Measurements from ENCODE around the gene ABCB9. TPM values are rescaled to one million over a fixed set of nuclear protein-coding genes. Genes with fewer than 3 reads are reported as not detected.

ABCB9 gene
- total RNA-seq, 1 experiment from 2014 or later: 32.7 TPM

DNA sequence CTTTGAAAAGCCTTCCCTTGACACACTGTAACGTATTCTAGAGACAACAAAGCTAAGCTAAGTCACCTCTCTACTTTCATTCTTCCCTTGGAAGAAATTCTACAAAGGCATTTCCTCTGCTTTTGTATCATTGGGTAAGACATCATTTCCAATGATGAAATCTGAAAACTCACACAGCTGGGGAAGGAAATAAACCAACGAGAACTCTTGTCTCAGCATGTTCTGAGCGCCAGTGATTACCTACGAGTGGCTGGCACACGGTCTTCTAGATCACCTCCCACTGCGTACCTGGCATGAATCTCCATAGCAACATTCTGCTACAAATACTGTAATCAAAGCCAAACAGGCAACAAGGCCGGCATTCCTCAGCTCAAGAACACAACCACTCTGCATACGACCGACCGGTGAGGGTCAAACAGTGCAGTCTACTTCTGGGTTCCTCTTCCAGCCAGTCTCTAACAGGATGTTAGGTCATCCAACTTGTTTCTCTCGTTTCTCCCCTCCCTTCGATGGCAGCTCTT is 78.0 kb downstream of the ABCB9 start:
- Histone ChIP-seq H3K9me3 (ENCODE audit: control insufficient read depth, insufficient read depth, low read depth, low read length) (no peaks in the 10 kb centered on the region), H3K4me3 (ENCODE audit: low read depth in 2 of 2, low read length in 2 of 2) (peak overlapping the region; percentile 30 to 57), H3K36me3 (ENCODE audit: control insufficient read depth, insufficient read depth, low read length) (peaks cover under 1% of the 10 kb centered on the region; the same call in 1 of the 2 replicates), H3K27ac (ENCODE audit: low read length) (peak overlapping the region; percentile 100), H3K27me3 (ENCODE audit: control insufficient read depth, insufficient read depth, low read length) (no peaks in the 10 kb centered on the region), H3K4me1 (ENCODE audit: control insufficient read depth, insufficient read depth, low read length) (peaks cover 82% of the 10 kb centered on the region)
- ATAC-seq: peak; percentile 48
- CTCF ChIA-PET: no interaction called here
- TF ChIP-seq SIN3A (IDR thresholded peaks at IDR 0.05; ENCODE audit: borderline replicate concordance, insufficient read depth, low read depth, low read length) (no peak), TCF7L2 (IDR thresholded peaks at IDR 0.05; ENCODE audit: low read depth, low read length) (no peak), POLR2AphosphoS5 (IDR thresholded peaks at IDR 0.05; ENCODE audit: low read depth, low read length) (no peak)
- TF ChIP-seq, protein P1, sequence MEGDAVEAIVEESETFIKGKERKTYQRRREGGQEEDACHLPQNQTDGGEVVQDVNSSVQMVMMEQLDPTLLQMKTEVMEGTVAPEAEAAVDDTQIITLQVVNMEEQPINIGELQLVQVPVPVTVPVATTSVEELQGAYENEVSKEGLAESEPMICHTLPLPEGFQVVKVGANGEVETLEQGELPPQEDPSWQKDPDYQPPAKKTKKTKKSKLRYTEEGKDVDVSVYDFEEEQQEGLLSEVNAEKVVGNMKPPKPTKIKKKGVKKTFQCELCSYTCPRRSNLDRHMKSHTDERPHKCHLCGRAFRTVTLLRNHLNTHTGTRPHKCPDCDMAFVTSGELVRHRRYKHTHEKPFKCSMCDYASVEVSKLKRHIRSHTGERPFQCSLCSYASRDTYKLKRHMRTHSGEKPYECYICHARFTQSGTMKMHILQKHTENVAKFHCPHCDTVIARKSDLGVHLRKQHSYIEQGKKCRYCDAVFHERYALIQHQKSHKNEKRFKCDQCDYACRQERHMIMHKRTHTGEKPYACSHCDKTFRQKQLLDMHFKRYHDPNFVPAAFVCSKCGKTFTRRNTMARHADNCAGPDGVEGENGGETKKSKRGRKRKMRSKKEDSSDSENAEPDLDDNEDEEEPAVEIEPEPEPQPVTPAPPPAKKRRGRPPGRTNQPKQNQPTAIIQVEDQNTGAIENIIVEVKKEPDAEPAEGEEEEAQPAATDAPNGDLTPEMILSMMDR (IDR thresholded peaks at IDR 0.05): no peak
- TF ChIP-seq, protein P2, sequence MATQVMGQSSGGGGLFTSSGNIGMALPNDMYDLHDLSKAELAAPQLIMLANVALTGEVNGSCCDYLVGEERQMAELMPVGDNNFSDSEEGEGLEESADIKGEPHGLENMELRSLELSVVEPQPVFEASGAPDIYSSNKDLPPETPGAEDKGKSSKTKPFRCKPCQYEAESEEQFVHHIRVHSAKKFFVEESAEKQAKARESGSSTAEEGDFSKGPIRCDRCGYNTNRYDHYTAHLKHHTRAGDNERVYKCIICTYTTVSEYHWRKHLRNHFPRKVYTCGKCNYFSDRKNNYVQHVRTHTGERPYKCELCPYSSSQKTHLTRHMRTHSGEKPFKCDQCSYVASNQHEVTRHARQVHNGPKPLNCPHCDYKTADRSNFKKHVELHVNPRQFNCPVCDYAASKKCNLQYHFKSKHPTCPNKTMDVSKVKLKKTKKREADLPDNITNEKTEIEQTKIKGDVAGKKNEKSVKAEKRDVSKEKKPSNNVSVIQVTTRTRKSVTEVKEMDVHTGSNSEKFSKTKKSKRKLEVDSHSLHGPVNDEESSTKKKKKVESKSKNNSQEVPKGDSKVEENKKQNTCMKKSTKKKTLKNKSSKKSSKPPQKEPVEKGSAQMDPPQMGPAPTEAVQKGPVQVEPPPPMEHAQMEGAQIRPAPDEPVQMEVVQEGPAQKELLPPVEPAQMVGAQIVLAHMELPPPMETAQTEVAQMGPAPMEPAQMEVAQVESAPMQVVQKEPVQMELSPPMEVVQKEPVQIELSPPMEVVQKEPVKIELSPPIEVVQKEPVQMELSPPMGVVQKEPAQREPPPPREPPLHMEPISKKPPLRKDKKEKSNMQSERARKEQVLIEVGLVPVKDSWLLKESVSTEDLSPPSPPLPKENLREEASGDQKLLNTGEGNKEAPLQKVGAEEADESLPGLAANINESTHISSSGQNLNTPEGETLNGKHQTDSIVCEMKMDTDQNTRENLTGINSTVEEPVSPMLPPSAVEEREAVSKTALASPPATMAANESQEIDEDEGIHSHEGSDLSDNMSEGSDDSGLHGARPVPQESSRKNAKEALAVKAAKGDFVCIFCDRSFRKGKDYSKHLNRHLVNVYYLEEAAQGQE (IDR thresholded peaks at IDR 0.05; ENCODE audit: insufficient read depth in 1 of 2, low read depth in 2 of 2, low read length in 1 of 2): no peak
- no TSS peak for BruUV-seq (replicated peaks)
- DNase-seq (ENCODE audit: low read depth, low spot score): peak; percentile 64
- intact Hi-C loops (cut with micrococcal nuclease; ENCODE audit: unreplicated experiment) (no loop called here), in situ Hi-C loops (cut with HindIII; ENCODE audit: low pct_unique_long_range_greater_than_20kb, low sequenced_read_pairs) (no loop called here)
- POLR2A ChIA-PET: interaction anchor here (0.7 to 1.5 kb wide), 5 partner anchors 8 to 61 kb away, joined by 3 to 4 read pairs (median 3); no protein-coding TSS in a partner anchor

DNA sequence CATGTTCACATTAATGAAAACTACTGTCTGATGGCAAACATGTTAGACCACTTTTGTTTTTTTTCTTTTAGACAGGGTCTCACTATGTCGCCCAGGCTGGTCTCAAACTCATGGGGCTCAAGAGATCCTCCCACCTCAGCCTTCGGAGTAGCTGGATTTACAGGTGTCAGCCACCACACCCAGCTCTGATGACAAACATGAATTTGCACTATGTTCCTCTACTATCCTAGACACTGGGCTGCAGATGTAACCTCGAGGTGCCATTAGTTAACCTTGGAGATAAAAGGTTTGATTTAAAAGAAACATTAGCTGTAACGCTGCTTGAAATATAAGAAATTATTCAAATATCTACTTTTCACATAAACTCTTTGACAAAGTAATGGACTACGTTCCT is 78.4 kb downstream of the ABCB9 start:
- Histone ChIP-seq H3K4me3 (ENCODE audit: low read depth in 2 of 2, low read length in 2 of 2) (peak overlapping the region; percentile 30 to 57), H3K4me1 (ENCODE audit: control insufficient read depth, insufficient read depth, low read length) (peaks cover 82% of the 10 kb centered on the region), H3K9me3 (ENCODE audit: control insufficient read depth, insufficient read depth, low read depth, low read length) (no peaks in the 10 kb centered on the region), H3K27ac (ENCODE audit: low read length) (peak overlapping the region; percentile 100), H3K27me3 (ENCODE audit: control insufficient read depth, insufficient read depth, low read length) (no peaks in the 10 kb centered on the region), H3K36me3 (ENCODE audit: control insufficient read depth, insufficient read depth, low read length) (no peaks in the 10 kb centered on the region)
- DNase-seq (ENCODE audit: low read depth, low spot score) (no peak), ATAC-seq (peak; percentile 22; the same call in 1 of the 2 replicates)
- TF ChIP-seq POLR2AphosphoS5 (IDR thresholded peaks at IDR 0.05; ENCODE audit: low read depth, low read length): no peak
- TF ChIP-seq, protein P2 (IDR thresholded peaks at IDR 0.05; ENCODE audit: insufficient read depth in 1 of 2, low read depth in 2 of 2, low read length in 1 of 2): no peak
- in situ Hi-C loops (cut with HindIII; ENCODE audit: low pct_unique_long_range_greater_than_20kb, low sequenced_read_pairs): no loop called here
- no TSS peak for BruUV-seq (replicated peaks)
- CTCF ChIA-PET: no interaction called here
- intact Hi-C loops (cut with micrococcal nuclease; ENCODE audit: unreplicated experiment): no loop called here
- POLR2A ChIA-PET: interaction anchor here (0.7 to 1.3 kb wide), 2 partner anchors 16 to 24 kb away, joined by 3 read pairs; no protein-coding TSS in a partner anchor
